Osteocyte (in vitro differentiated cells): ENCODE measurements around the gene LRRC43. TPM values are rescaled to one million over a fixed set of nuclear protein-coding genes. Genes with fewer than 3 reads are reported as not detected.

Experiments
- DNase-seq: peaks from one replicate; pipeline ENCODE4 v3.0.0; 2021; ENCODE audit warnings: mixed read lengths; ENCODE audit not compliant: unreplicated experiment; ENCODE audit errors: extremely low spot score
- H3K27ac Mint-ChIP-seq: one replicate; pipeline ENCODE4 v1.8.0; 2021; ENCODE audit warnings: mild to moderate bottlenecking, mixed read lengths; ENCODE audit not compliant: unreplicated experiment
- H3K27me3 Mint-ChIP-seq: one replicate; pipeline ENCODE4 v1.8.0; 2021; ENCODE audit warnings: mixed read lengths; ENCODE audit not compliant: unreplicated experiment
- H3K36me3 Mint-ChIP-seq: one replicate; pipeline ENCODE4 v1.8.0; 2021; ENCODE audit warnings: mixed read lengths; ENCODE audit not compliant: unreplicated experiment
- H3K4me1 Mint-ChIP-seq: one replicate; pipeline ENCODE4 v1.8.0; 2021; ENCODE audit warnings: mixed read lengths; ENCODE audit not compliant: unreplicated experiment
- H3K4me3 Mint-ChIP-seq: one replicate; pipeline ENCODE4 v1.8.0; 2021; ENCODE audit warnings: mild to moderate bottlenecking, moderate library complexity, mixed read lengths; ENCODE audit not compliant: unreplicated experiment
- H3K9me3 Mint-ChIP-seq: one replicate; pipeline ENCODE4 v1.8.0; 2021; ENCODE audit warnings: mixed read lengths; ENCODE audit not compliant: unreplicated experiment
- total RNA-seq: library from RNA; stranded (reverse); gene quantifications from 2 replicates; pipeline ENCODE4 v1.2.1, GENCODE V29; 2021
- TF ChIP-seq, protein P1 (sequence below): fragments of 200-600 bp; sonication (generic); IDR thresholded peaks from 2 replicates; pipeline ENCODE4 v1.5.0; 2021; ENCODE audit warnings: antibody characterized with exemption, mild to moderate bottlenecking, moderate library complexity

The LRRC43 gene
- total RNA-seq, 1 donor from 2014 or later = 2.0 TPM

DNA sequence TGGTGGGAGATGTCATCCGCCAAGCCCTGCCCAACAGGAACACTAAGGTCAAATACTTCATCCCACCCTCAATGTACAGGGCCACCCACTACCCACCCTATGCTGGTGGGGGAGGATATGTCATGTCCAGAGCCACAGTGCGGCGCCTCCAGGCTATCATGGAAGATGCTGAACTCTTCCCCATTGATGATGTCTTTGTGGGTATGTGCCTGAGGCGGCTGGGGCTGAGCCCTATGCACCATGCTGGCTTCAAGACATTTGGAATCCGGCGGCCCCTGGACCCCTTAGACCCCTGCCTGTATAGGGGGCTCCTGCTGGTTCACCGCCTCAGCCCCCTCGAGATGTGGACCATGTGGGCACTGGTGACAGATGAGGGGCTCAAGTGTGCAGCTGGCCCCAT lies 24.1 kb downstream of the LRRC43 start:
- Mint-ChIP-seq H3K27ac (no peak overlapping the region), H3K4me1 (peaks cover 7% of the 10 kb centered on the region), H3K36me3 (peaks cover 26% of the 10 kb centered on the region), H3K27me3 (peaks cover 10% of the 10 kb centered on the region), H3K9me3 (no peaks in the 10 kb centered on the region), H3K4me3 (no peak overlapping the region)
- DNase-seq = no peak
- TF ChIP-seq, protein P1, sequence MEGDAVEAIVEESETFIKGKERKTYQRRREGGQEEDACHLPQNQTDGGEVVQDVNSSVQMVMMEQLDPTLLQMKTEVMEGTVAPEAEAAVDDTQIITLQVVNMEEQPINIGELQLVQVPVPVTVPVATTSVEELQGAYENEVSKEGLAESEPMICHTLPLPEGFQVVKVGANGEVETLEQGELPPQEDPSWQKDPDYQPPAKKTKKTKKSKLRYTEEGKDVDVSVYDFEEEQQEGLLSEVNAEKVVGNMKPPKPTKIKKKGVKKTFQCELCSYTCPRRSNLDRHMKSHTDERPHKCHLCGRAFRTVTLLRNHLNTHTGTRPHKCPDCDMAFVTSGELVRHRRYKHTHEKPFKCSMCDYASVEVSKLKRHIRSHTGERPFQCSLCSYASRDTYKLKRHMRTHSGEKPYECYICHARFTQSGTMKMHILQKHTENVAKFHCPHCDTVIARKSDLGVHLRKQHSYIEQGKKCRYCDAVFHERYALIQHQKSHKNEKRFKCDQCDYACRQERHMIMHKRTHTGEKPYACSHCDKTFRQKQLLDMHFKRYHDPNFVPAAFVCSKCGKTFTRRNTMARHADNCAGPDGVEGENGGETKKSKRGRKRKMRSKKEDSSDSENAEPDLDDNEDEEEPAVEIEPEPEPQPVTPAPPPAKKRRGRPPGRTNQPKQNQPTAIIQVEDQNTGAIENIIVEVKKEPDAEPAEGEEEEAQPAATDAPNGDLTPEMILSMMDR = no peak

DNA sequence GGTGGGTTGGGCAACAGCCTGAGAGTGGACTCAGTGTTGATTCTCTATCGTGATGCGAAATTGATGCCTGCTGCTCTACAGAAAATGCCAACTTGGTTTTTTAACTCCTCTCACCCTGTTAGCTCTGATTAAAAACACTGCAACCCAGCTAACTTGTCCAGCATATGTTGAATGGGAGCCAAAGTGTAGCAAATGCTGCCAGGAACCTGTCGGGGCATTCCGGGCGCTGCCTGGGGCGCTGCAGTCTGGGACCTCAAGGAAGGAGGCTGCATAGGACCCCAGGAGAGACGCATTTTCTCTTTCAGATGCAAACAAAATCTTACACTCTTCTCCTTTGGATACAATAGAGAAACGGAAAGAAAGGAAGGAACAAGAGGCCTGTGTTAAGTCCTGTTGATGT lies 24.5 kb downstream of the LRRC43 start:
- peaks cover 7% of the 10 kb centered on the region for H3K4me1 Mint-ChIP-seq
- peaks cover 29% of the 10 kb centered on the region for H3K36me3 Mint-ChIP-seq

DNA sequence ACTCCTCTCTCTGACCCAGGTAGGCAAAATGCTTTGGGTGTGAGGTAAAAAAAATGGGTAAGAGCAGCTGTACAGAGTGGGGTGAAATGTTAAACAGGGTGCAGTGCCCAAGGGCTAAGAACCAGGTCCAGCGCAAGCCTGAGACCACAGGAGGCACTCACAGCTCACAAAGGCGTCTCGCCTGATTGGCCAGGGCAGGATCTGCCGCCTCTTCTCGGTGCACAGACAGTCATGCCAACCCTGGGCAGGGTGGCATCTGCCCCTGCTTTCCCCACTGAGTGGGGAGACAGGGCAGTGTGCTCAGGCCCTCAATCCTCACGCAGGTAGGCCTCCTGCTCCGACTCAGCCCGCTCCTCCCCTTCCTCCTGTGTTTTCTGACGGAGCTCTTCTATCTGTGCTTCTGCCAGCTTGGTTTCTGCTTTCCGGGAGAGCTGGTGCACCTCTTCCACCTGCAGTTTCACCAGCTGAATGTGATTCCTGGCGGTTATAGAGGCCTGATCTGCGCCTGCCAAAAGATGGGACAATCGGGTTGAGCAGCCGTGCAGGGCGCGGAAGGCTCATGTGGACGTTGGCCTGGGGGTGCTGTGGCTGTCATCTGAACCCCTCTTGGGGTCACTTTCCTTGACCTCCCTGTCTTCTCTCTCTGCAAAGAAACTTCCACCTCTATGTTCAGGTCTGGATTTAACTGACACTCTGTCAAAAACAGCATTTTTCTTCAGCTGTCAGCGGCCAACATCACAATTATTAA lies 25.3 kb downstream of the LRRC43 start:
- Mint-ChIP-seq H3K4me3 (no peak overlapping the region), H3K27me3 (peaks cover 10% of the 10 kb centered on the region), H3K27ac (no peak overlapping the region), H3K36me3 (peaks cover 30% of the 10 kb centered on the region), H3K9me3 (no peaks in the 10 kb centered on the region), H3K4me1 (peaks cover 5% of the 10 kb centered on the region)
- DNase-seq = no peak
- TF ChIP-seq, protein P1 = no peak

More for the DNA sequence above, 24.5 kb downstream of the LRRC43 start:
- Mint-ChIP-seq H3K27ac (no peak overlapping the region), H3K9me3 (no peaks in the 10 kb centered on the region), H3K4me3 (no peak overlapping the region), H3K27me3 (peaks cover 10% of the 10 kb centered on the region)
- TF ChIP-seq, protein P1 = no peak
- no peak for DNase-seq

DNA sequence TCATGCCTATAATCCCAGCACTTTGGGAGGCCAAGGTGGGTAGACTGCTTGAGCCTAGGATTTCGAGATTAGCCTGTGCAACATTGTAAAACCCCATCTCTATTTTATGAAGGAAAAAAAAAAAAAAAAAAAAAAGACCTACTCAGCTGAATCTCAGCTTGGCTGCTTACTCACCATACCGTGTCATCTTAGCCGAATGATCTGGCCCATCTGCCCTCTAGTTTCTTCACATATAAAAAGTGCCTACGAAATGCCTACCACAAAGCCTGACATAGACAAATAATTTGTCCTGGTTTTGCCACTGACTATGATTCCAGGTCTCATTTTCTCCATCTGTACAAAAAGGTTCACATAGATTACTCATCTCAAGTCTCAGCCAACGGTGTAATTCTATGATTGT lies 32.8 kb downstream of the LRRC43 start:
- H3K27ac Mint-ChIP-seq = no peak overlapping the region
- TF ChIP-seq, protein P1 = no peak

DNA sequence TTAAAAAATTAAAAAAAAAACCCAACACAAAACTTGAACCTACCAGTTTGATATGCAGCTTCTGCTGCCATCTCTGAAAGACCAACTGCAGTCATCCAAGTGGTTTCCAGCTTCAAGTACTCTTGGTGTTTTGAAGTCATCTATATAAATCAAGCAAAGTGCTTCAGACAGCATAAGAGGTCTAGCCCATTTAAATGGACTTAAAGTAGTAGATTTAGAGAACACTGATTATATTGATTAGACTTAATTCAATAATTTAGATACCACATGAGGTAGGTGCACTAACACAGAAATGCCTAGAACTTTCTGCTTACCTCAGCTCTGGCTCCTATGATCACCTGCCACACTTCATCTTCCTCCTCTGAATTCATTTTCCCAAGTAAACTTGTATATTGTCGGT lies 33.5 kb downstream of the LRRC43 start:
- peaks cover 32% of the 10 kb centered on the region for H3K36me3 Mint-ChIP-seq
- no peak for DNase-seq
- H3K27me3 Mint-ChIP-seq = no peaks in the 10 kb centered on the region
- TF ChIP-seq, protein P1 = no peak
- no peak overlapping the region for H3K4me3 Mint-ChIP-seq
- H3K4me1 Mint-ChIP-seq = no peaks in the 10 kb centered on the region
- H3K9me3 Mint-ChIP-seq = no peaks in the 10 kb centered on the region
- no peak overlapping the region for H3K27ac Mint-ChIP-seq

More for the DNA sequence above, 32.8 kb downstream of the LRRC43 start:
- Mint-ChIP-seq H3K36me3 (peaks cover 30% of the 10 kb centered on the region), H3K9me3 (no peaks in the 10 kb centered on the region), H3K4me1 (no peaks in the 10 kb centered on the region), H3K4me3 (no peak overlapping the region), H3K27me3 (no peaks in the 10 kb centered on the region)
- no peak for DNase-seq
